ENCODE measurements around the gene PHF12.
"Not testable (repeated sequence)": the region's sequence is repeated elsewhere in the genome, so short reads cannot be mapped to it uniquely, and the experiment has no call there.

Gene PHF12

DNA sequence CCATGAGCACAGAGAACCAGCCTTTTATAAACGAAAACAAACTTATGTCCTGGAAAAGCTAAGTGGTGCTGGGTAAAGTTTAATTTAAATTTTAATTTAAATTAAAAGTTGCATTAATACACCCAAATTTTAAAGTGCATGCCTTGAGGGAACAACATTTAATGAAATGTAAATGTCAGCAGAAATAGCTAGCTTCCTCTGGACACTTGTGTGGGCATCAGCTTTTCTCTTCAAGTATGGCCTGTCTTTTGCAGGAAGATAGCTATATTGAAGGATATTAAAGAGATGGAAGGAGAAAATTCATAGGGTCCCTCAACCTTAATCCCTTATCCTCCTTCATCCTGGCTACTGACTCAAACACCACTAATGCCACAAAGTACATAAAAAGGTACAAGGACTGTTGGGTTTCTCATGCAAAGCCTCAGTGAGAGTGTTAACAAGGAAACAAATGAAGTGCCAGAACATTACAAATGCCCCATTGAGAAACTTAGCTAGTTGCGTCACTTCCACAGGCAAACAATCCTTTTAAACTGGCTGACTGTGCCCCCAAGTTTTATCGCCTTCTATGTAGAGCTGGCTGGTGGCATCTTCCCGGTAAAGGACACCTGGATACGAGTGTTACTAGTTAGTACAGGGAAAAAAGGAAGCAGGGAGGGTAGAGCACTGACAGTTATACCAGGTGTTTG lies 14.1 kb downstream of the PHF12 start:
- in situ Hi-C loops (cut with MboI; ENCODE audit: low sequenced_read_pairs), result no loop called here

DNA sequence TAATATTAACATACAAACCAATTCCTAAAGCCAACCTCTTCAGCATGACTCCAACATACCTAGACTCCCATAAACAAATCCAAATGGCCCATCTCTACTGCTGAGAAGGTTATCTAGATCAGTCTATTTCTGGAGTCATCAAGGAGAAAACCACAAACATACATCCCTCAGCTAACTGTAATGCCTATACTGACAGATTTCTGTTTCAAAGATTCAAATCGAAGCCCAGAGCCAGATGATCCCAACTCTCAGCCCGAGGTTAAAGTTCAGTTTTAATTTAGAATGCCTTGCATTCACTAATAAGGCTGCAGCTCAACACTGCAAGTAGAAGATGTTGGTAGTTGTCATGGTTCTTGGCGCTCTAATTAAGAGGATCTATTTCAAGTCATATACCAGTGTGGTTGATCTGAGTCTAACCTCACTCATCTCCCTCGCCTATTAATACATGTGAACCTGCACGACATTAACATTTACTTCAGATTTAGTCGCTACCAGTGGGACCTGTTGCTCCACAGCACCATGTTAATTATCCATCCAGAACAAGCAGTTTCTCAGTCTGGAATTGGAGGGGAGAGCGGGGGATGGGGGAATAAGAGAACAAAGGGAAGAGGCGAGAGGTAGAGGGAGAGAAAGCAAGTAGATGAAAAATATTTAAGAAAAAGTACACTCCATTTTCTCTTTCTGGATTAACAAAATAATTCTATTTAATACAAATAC lies 15.4 kb downstream of the PHF12 start:
- in situ Hi-C loops (cut with MboI; ENCODE audit: low sequenced_read_pairs), result no loop called here

- in situ Hi-C loops (cut with MboI; ENCODE audit: low sequenced_read_pairs), result not testable (repeated sequence)
These were observed 16.8 kb downstream of the PHF12 start for GRCh38 chr17:28934508-28934907.

DNA sequence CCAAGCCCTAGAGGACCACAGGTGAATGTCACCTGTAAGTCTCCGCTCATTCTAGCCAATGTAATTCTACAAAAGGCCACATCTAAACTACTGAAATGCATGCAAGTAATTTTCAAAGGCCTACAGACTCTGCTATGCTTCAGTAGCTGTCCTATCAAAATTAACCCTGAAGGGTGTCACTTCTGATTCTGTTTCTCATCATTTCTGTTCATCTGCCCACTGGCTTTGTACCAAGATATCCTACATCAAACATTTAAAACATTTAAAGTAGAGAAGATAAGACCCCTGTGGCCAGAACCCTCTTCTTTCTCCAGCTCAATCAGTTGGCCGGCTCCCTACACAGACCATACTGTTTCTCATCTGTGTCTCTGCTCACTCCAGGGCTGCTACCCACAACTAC lies 21.5 kb downstream of the PHF12 start:
- in situ Hi-C loops (cut with MboI; ENCODE audit: low sequenced_read_pairs), result no loop called here

- in situ Hi-C loops (cut with MboI; ENCODE audit: low sequenced_read_pairs), result no loop called here
These were observed 23.3 kb downstream of the PHF12 start for GRCh38 chr17:28928061-28928460.

DNA sequence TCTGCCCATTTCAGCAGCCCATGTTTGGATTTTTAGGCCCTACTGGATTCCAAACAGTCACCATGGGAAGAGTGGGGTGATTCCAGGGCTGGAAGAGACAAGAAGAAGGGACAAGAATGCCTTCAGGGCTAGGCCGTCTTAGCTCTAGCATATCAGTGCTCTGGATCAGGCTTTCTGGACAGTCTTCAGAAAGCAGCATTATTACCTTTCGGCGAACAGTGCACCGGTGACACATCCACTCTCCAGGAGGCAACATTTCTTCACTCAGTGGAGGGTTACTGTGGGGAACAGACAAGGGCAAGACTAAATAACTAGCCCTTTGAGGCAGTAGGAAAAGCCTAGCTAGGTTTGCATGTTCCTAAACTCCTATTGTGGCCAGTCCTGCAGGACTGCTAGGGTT lies 24.5 kb downstream of the PHF12 start:
- in situ Hi-C loops (cut with MboI; ENCODE audit: low sequenced_read_pairs), result no loop called here

- in situ Hi-C loops (cut with MboI; ENCODE audit: low sequenced_read_pairs), result no loop called here
These were observed 25.0 kb downstream of the PHF12 start for GRCh38 chr17:28926366-28926765.

- in situ Hi-C loops (cut with MboI; ENCODE audit: low sequenced_read_pairs), result no loop called here
These were observed 25.4 kb downstream of the PHF12 start for GRCh38 chr17:28925912-28926365.

DNA sequence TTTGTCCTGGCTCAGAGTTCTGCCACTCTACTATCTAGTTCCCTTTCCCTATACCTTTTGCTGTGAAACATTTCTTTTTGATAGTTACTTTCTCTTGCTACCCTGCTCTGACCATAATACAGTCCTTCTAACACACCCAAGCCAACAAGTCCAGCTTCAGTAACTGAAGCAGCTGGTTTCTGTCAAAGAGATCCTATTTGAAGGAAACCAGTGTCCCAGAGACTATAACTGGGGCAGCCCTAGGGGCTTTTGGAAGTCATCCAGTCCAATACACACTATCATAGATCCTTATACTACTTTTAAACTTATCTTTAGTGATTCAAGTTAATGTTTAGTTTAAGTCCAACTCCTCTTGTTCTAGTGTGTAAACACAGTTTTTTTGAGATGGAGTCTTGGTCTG lies 31.1 kb downstream of the PHF12 start:
- in situ Hi-C loops (cut with MboI; ENCODE audit: low sequenced_read_pairs), result no loop called here

GRCh38 chr17:28918295-28918694 lies 33.0 kb downstream of the PHF12 start:
- in situ Hi-C loops (cut with MboI; ENCODE audit: low sequenced_read_pairs), result no loop called here

GRCh38 chr17:28917465-28917864 lies 33.9 kb downstream of the PHF12 start:
- in situ Hi-C loops (cut with MboI; ENCODE audit: low sequenced_read_pairs), result no loop called here

- in situ Hi-C loops (cut with MboI; ENCODE audit: low sequenced_read_pairs), result no loop called here
These were observed 34.3 kb downstream of the PHF12 start for GRCh38 chr17:28917029-28917428.

GRCh38 chr17:28916302-28916934 lies 34.9 kb downstream of the PHF12 start:
- in situ Hi-C loops (cut with MboI; ENCODE audit: low sequenced_read_pairs), result no loop called here

GRCh38 chr17:28912938-28913333 lies 38.4 kb downstream of the PHF12 start:
- in situ Hi-C loops (cut with MboI; ENCODE audit: low sequenced_read_pairs), result no loop called here

DNA sequence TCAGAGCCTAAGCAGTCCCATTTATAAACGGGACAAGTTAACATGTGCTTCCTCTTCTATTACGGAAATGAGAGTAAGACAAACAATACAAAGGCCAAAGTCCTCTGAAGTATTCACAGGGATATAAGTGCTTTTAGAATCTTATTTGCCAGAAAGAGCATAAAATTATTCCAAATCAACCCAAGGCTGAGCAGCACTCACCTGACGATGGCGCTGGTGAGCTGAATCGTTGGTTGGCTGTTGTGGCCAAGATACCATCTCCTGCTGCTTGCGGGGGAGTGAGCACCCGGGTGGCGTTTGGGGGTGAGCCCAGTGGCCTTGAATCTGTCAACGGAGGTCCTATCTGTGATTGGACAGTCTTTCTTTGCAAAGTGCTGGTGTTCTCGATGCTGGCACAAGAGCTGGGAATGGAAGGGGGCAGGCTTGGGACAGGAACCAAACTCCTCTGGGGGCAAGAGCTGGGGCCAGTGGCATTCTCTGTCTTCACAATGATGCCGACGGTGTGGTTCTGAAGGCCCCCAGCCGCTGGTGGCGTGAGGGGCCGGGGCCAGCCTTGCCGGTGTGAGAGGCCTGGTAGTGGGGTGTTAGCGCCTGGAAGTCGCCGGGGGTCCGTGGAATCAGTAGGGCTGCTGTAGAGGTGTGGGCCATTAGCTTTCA lies 38.9 kb downstream of the PHF12 start:
- in situ Hi-C loops (cut with MboI; ENCODE audit: low sequenced_read_pairs), result no loop called here

DNA sequence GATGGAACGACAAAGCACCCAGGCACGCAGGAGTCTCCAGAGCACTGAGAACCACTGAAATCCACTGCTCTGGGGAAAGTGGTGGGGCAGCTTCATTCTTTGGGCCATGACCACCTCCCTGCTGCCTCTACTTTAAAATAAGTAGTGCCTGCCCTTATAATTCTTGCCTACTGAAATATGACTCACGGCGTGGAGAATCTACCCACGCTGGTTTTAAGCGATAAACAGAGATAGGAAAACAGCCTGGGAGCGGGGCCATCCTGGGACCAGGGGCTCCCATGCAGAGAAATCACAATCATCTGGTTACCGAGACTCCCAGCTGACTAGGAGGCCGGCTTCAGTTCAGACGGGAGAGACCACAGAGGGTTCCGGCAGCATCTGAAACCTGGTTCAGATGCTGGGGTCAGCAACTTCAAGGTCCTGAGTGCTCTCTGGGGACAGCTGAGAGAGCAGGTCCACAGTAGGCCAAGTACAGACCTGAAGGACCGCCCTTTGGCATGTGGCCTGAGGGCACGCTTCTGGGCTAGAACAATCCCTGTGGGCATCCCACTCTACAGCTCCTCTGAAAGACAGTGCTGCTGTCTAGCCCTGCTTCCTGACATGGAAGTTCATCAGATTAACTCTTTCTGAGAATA lies 39.8 kb downstream of the PHF12 start:
- in situ Hi-C loops (cut with MboI; ENCODE audit: low sequenced_read_pairs), result no loop called here

DNA sequence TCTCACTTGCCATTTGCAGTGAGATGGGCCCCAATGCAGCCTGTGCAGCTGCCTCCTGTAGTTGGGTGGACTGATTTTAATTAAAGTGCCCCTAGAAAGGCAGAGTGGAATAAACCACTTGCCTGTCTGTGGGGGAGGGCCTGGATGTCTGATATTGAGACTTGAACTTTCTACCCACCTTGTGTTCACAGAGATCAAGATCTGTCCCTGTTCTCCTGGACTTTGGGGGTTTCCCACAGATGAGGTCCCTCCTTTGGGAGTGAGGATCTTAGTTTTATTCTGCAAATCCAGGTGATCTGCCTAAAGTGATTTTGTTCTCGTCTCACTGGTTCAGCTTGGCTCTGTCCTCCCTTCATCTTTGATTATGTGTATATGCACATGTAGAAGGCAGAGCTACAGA lies 40.8 kb downstream of the PHF12 start:
- in situ Hi-C loops (cut with MboI; ENCODE audit: low sequenced_read_pairs), result no loop called here

- in situ Hi-C loops (cut with MboI; ENCODE audit: low sequenced_read_pairs), result no loop called here
These were observed 42.6 kb downstream of the PHF12 start for GRCh38 chr17:28908640-28909167.

GRCh38 chr17:28907709-28908475 lies 43.4 kb downstream of the PHF12 start:
- in situ Hi-C loops (cut with MboI; ENCODE audit: low sequenced_read_pairs), result no loop called here

Data from hTERT RPE-1 (cell line).